A673 (cell line): Measurements from ENCODE around the gene SLC17A7.

Experiments used
- CTCF ChIP-seq: fragments of 300-800, 200-600 bp; sonication (generic); conservative IDR thresholded peaks from 2 replicates; pipeline ENCODE4 v1.5.1; 2017; ENCODE audit warnings: low read depth, mild to moderate bottlenecking, antibody characterized with exemption, low read length, moderate library complexity, mixed read lengths
- EZH2 ChIP-seq: fragments of 200-600 bp; sonication (generic); IDR thresholded peaks from 2 replicates; pipeline ENCODE4 v1.6.1; 2017; ENCODE audit warnings: borderline replicate concordance, low read depth, mild to moderate bottlenecking, mixed read lengths, antibody characterized with exemption, low read length; ENCODE audit not compliant: poor library complexity, severe bottlenecking

- TF ChIP-seq CTCF, result no peak
- TF ChIP-seq EZH2, result no peak
These were observed 49.1 kb upstream of the SLC17A7 start for GRCh38 chr19:49490287-49491029.
